Small intestine (tissue), 7 donors: Measurements from ENCODE around the gene GPRC5C. TPM values are rescaled to one million over a fixed set of nuclear protein-coding genes. Genes with fewer than 3 reads are reported as not detected.

Experiments
- DNase-seq, 2 donors: peaks; one replicate each; pipeline versions ENCODE4 v3.0.0 to v3.0.0-alpha.2; 2013
- FAIRE-seq: peaks from 2 replicates; lab custom pipeline; 2012; peaks lifted over from hg19 to GRCh38; lab: Jason Lieb, UNC
- H3K27ac ChIP-seq, 3 donors: one replicate each; pipeline ENCODE4 v1.5.1; 2013; ENCODE audit warnings: low read length in 2 of 3, mild to moderate bottlenecking in 2 of 3, control low read depth in 1 of 3, inconsistent platforms in 1 of 3, low read depth in 1 of 3, moderate library complexity in 1 of 3
- H3K27me3 ChIP-seq, 3 donors: one replicate each; pipeline ENCODE4 v1.6.1; 2013; ENCODE audit warnings: low read length in 3 of 3, inconsistent platforms in 1 of 3; ENCODE audit not compliant: control insufficient read depth in 3 of 3, insufficient read depth in 3 of 3
- H3K36me3 ChIP-seq, 3 donors: one replicate each; pipeline ENCODE4 v1.6.1; 2013; ENCODE audit warnings: low read length in 3 of 3, inconsistent platforms in 1 of 3, low read depth in 1 of 3, mild to moderate bottlenecking in 1 of 3, moderate library complexity in 1 of 3; ENCODE audit not compliant: control insufficient read depth in 3 of 3, insufficient read depth in 2 of 3
- H3K4me1 ChIP-seq, 3 donors: one replicate each; pipeline ENCODE4 v1.6.1; 2013; ENCODE audit warnings: low read length in 2 of 3, inconsistent platforms in 1 of 3, low read depth in 1 of 3, mild to moderate bottlenecking in 1 of 3, moderate library complexity in 1 of 3; ENCODE audit not compliant: control insufficient read depth in 3 of 3, insufficient read depth in 2 of 3
- H3K4me3 ChIP-seq, 3 donors: one replicate each; pipeline ENCODE4 v1.5.1; 2013; ENCODE audit warnings: low read length in 3 of 3, control low read depth in 1 of 3, inconsistent platforms in 1 of 3, low read depth in 1 of 3, mild to moderate bottlenecking in 1 of 3, moderate library complexity in 1 of 3
- H3K9me3 ChIP-seq, 2 donors: one replicate each; pipeline ENCODE4 v1.6.1; 2013; ENCODE audit warnings: low read depth in 1 of 2, low read length in 1 of 2; ENCODE audit not compliant: control insufficient read depth in 2 of 2, insufficient read depth in 1 of 2
- WGBS, 3 donors: extraction: QIAGEN DNeasy Blood & Tissue Kit; methylation state at CpG; one replicate each; pipeline ENCODE4 v1.1.7; 2013; 5-methylcytosine and 5-hydroxymethylcytosine counted together
- polyA plus RNA-seq, 4 donors: library from polyadenylated mRNA; stranded (reverse) in 3 of 4; unstranded in 1 of 4; fragments of 200-250 nt in 3 of 4; fragments of 120-200 nt in 1 of 4; gene quantifications; one replicate each; pipeline versions ENCODE4 v1.2.1 to v1.2.3, GENCODE V29; 2013
- donor health status: healthy with polysubstance abuse.
- donor health status: control.
- donor health status: control.
- donor health status: Bipolar disorder and iron deficiency.
- donor health status: healthy.

GPRC5C gene
- polyA plus RNA-seq, 4 donors, result 41.3 to 72.8 (median 48.1) TPM

DNA sequence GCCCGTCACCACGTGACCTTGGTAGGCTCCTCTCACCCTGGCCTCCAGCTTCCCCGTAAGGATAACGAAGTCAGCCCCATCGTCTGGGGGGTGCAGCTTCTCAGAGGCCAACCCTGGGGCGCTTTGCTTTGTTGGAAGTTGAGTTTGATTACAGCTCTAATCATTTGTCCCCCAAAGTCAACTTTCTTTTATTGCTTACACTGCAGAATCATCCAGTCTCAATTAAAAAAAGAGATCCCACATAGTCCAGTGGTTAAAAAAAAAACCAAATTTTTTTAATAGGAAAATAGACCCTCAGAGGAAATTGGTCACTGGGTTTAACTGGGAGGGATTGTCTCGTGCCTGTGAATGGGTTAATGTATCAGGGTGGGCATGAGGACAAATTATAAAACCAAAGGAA lies 7.8 kb upstream of the GPRC5C start:
- FAIRE-seq (no peak), DNase-seq (no peak)
- Histone ChIP-seq H3K27ac (no peak overlapping the region), H3K27me3 (no peaks in the 10 kb centered on the region), H3K4me3 (no peak overlapping the region), H3K9me3 (peaks cover 0 to 5% of the 10 kb centered on the region in 2 donors), H3K4me1 (peaks cover 0 to 50% (median 13%) of the 10 kb centered on the region in 3 donors), H3K36me3 (peaks cover 0 to 5% (median 0%) of the 10 kb centered on the region in 3 donors)
- 88 to 92% (median 91%) methylated on average over 7 of the region's 7 CpGs for WGBS, 3 donors

GRCh38 chr17:74424657-74425056 lies 7.2 kb upstream of the GPRC5C start:
- peaks cover 0 to 5% of the 10 kb centered on the region in 2 donors for H3K9me3 ChIP-seq
- FAIRE-seq (no peak), DNase-seq (no peak)
- WGBS, 3 donors, result 81 to 82% (median 81%) methylated on average over 14 of the region's 14 CpGs
- peaks cover 0 to 55% (median 13%) of the 10 kb centered on the region in 3 donors for H3K4me1 ChIP-seq
- no peaks in the 10 kb centered on the region for H3K27me3 ChIP-seq
- H3K36me3 ChIP-seq, result peaks cover 0 to 5% (median 0%) of the 10 kb centered on the region in 3 donors
- no peak overlapping the region for H3K27ac ChIP-seq
- H3K4me3 ChIP-seq, result no peak overlapping the region

DNA sequence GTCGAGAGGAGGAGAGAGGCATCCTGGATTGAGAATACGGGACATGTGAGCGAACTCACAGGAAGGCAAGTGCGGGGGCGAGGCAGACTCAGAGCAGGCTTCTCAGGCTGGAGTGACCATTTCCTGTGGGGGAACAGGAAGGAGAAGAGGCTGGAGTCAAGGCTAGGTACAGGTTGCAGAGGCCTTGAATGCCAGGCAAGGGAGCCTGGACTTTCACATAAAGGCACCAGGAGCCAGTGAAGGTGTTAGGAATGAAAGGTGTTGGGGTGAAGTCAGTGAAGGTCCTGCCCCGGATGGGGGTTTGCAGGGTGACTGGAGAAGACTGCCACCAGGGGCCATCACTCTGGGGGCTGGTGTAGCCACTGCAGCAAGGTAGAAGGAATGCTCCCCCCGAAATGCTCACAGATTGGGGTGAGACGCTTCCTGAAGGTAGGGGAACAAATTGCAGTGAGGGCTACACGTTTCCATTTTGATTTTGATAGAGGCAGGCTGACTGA lies 5.3 kb upstream of the GPRC5C start:
- H3K9me3 ChIP-seq, result peaks cover 0 to 5% of the 10 kb centered on the region in 2 donors
- WGBS, 3 donors, result 71 to 78% (median 73%) methylated on average over 9 of the region's 9 CpGs
- FAIRE-seq (no peak), DNase-seq (no peak)
- H3K4me1 ChIP-seq, result peaks cover 0 to 64% (median 13%) of the 10 kb centered on the region in 3 donors
- peaks cover 0 to 3% (median 0%) of the 10 kb centered on the region in 3 donors for H3K27me3 ChIP-seq
- H3K27ac ChIP-seq, result peak overlapping the region in 1 of 3 donors; percentile 95
- H3K4me3 ChIP-seq, result no peak overlapping the region
- H3K36me3 ChIP-seq, result peaks cover 0 to 5% (median 0%) of the 10 kb centered on the region in 3 donors

- WGBS, 3 donors, result 21 to 53% (median 36%) methylated on average over 10 of the region's 10 CpGs
These were observed 4.7 kb upstream of the GPRC5C start for GRCh38 chr17:74427048-74427762.

DNA sequence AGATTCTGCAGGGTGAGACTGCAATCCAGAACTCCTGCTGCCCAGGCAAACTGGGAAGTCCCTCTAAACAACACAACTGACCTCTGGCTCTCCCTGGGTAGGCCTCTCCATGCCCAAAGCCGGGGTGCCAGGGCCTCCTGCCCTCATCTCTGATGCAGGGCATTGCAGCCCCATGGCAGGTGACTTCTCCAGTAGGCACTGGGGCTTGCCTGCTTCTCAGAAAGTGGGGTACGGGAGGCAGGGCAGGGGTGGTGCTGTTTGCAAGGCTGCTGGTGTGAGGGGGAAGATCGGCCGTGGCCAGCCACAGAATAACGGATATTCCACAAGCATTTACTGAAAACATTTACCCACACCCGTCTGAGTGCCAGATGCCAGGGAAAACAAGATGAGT lies 4.1 kb upstream of the GPRC5C start:
- H3K9me3 ChIP-seq, result peaks cover 0 to 4% of the 10 kb centered on the region in 2 donors
- 31 to 61% (median 43%) methylated on average over 6 of the region's 6 CpGs for WGBS, 3 donors
- peaks cover 0 to 5% (median 0%) of the 10 kb centered on the region in 3 donors for H3K27me3 ChIP-seq
- H3K36me3 ChIP-seq, result peaks cover 0 to 5% (median 0%) of the 10 kb centered on the region in 3 donors
- peak overlapping the region; percentile 88 to 95 (median 90) for H3K27ac ChIP-seq
- FAIRE-seq (no peak), DNase-seq (no peak)
- no peak overlapping the region for H3K4me3 ChIP-seq
- H3K4me1 ChIP-seq, result peaks cover 0 to 65% (median 13%) of the 10 kb centered on the region in 3 donors

More at GRCh38 chr17:74427048-74427762, 4.7 kb upstream of the GPRC5C start:
- Histone ChIP-seq H3K27ac (peak overlapping the region; percentile 88 to 95 (median 90)), H3K4me1 (peaks cover 0 to 64% (median 13%) of the 10 kb centered on the region in 3 donors), H3K36me3 (peaks cover 0 to 5% (median 0%) of the 10 kb centered on the region in 3 donors), H3K9me3 (peaks cover 0 to 5% of the 10 kb centered on the region in 2 donors), H3K4me3 (no peak overlapping the region), H3K27me3 (peaks cover 0 to 3% (median 0%) of the 10 kb centered on the region in 3 donors)
- DNase-seq, result peak; percentile 92 to 93
- FAIRE-seq, result no peak

DNA sequence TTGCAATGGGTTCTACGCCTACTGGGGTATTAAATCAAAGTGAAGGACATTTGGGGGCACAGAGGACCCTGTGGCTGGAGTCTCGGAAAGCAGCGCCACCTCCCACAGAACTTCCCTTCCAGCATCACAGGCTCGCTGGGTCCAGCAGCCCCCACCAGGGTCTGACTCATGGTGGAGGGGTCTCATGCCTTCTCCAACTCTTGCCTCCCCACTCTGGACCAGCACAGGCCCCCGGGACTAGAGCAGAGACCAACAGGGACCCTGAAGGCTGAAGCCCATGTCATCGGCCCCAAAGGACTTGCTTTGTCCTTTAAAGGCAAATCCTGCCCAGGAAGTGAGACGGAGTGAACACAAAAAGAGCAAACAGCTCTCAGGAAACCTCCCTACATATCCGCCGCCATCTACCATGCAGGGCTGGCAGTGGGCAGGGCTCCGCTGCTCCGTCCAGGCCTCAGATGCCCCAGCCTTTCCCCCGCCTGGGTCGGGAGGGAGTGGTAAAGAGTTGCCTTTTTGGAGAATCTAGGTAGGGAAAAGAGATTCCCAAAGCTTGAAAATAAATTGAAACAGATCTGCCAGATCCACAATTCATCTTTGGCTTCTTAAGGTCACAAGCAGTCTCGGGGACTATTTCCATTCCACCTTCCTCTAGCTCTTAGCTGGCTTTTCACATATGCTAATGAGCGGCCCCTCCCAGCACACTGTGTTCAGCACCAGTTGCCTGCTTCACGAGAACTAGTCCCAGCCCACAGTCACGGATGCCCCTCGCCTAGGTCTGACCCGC lies 2.1 kb upstream of the GPRC5C start:
- peak overlapping the region; percentile 88 to 100 (median 96) for H3K27ac ChIP-seq
- H3K4me3 ChIP-seq, result peak overlapping the region in 2 of 3 donors; percentile 33 to 61
- WGBS, 3 donors, result 63 to 74% (median 70%) methylated on average over 19 of the region's 19 CpGs
- no peaks in the 10 kb centered on the region for H3K9me3 ChIP-seq
- H3K4me1 ChIP-seq, result peaks cover 0 to 72% (median 11%) of the 10 kb centered on the region in 3 donors
- H3K36me3 ChIP-seq, result peaks cover 0 to 9% (median 0%) of the 10 kb centered on the region in 3 donors
- FAIRE-seq (no peak), DNase-seq (peak in 1 of 2 donors; percentile 69)
- H3K27me3 ChIP-seq, result peaks cover 0 to 8% (median 0%) of the 10 kb centered on the region in 3 donors

GRCh38 chr17:74430385-74430705 lies 1.5 kb upstream of the GPRC5C start:
- 7 to 22% (median 13%) methylated on average over 13 of the region's 13 CpGs for WGBS, 3 donors
- Histone ChIP-seq H3K9me3 (no peaks in the 10 kb centered on the region), H3K36me3 (peaks cover 0 to 9% (median 0%) of the 10 kb centered on the region in 3 donors), H3K4me1 (peaks cover 0 to 68% (median 8%) of the 10 kb centered on the region in 3 donors), H3K4me3 (peak overlapping the region in 2 of 3 donors; percentile 33 to 61), H3K27ac (peak overlapping the region; percentile 88 to 100 (median 96)), H3K27me3 (peaks cover 0 to 8% (median 0%) of the 10 kb centered on the region in 3 donors)
- DNase-seq (no peak), FAIRE-seq (no peak)
